HCT116 (cell line): Measurements from ENCODE around the gene MOB3B. TPM values are rescaled to one million over a fixed set of nuclear protein-coding genes. Genes with fewer than 3 reads are reported as not detected.

Source experiments
- ATAC-seq: fragments of 200-7000 bp; cut with Tn5 transposase; 2 replicates; pipeline ENCODE4 v1.9.1; 2020; ENCODE audit warnings: mild to moderate bottlenecking, moderate library complexity
- BruUV-seq: library from RNA; stranded (reverse); fragments of 400-500 nt; replicated peaks from 2 replicates; lab custom pipeline; 2021; lab: Mats Ljungman, UMichigan
- CTCF ChIA-PET: fragments of 300-600 bp; sonication (Branson Sonifier 250); formaldehyde crosslinking; loops from one replicate; lab custom pipeline; 2021; ENCODE audit warnings: antibody characterized with exemption; lab: Charles Lee
- POLR2A ChIA-PET: fragments of 300-600, 350-600 bp; sonication (Branson Sonifier 250); formaldehyde crosslinking; loops from one replicate; lab custom pipeline; 2021; ENCODE audit warnings: antibody characterized with exemption; lab: Charles Lee
- RAD21 ChIA-PET, 2 experiments: fragments of 300-600 bp; sonication (Branson Sonifier 250); formaldehyde crosslinking; loops; one replicate each; lab custom pipeline; 2023; ENCODE audit warnings: low total read pairs in 2 of 2; ENCODE audit not compliant: uncharacterized antibody in 2 of 2, unreplicated experiment in 2 of 2, low non-redundant PET in 1 of 2; lab: Charles Lee
- DNase-seq: peaks from one replicate; pipeline ENCODE4 v3.0.0-alpha.2; 2010; ENCODE audit warnings: low read depth, low spot score
- H2AFZ ChIP-seq: fragments of 200-600 bp; shearing (Covaris generic), sonication (generic); 2 replicates; pipeline ENCODE4 v1.6.1; 2017; ENCODE audit warnings: low read depth, mixed run types, mixed read lengths, antibody characterized with exemption, low read length; ENCODE audit not compliant: poor library complexity, severe bottlenecking
- H3K27ac ChIP-seq: 2 replicates; pipeline ENCODE4 v1.5.1; 2012; ENCODE audit warnings: low read depth, low read length
- H3K27me3 ChIP-seq: fragments of 200-600 bp; sonication (generic); 2 replicates; pipeline ENCODE4 v1.6.1; 2016; ENCODE audit warnings: mixed run types, low read length, mixed read lengths; ENCODE audit not compliant: insufficient read depth
- H3K36me3 ChIP-seq, 2 experiments: fragments of 200-500 bp in 1 of 2; fragments of 200-600 bp in 1 of 2; sonication (Bioruptor generic) in 1 of 2; sonication (generic) in 1 of 2; 2 replicates each; pipeline versions ENCODE4 v1.5.1 to v1.6.1; 2014 to 2016; ENCODE audit warnings: low read length in 2 of 2, inconsistent platforms in 1 of 2, mixed read lengths in 1 of 2, mixed run types in 1 of 2; ENCODE audit not compliant: insufficient read depth in 2 of 2, control insufficient read depth in 1 of 2
- H3K4me1 ChIP-seq, 2 experiments: fragments of 200-600 bp in 1 of 2; sonication (generic) in 1 of 2; 2 replicates each; pipeline versions ENCODE4 v1.5.1 to v1.6.1; 2012 to 2017; ENCODE audit warnings: low read length in 2 of 2, inconsistent platforms in 1 of 2, mild to moderate bottlenecking in 1 of 2, mixed read lengths in 1 of 2, mixed run types in 1 of 2, moderate library complexity in 1 of 2; ENCODE audit not compliant: insufficient read depth in 2 of 2, control insufficient read depth in 1 of 2
- H3K4me2 ChIP-seq: fragments of 200-600 bp; sonication (generic); 2 replicates; pipeline ENCODE4 v1.6.1; 2017; ENCODE audit warnings: mixed run types, low read length, mixed read lengths
- H3K4me3 ChIP-seq, 2 experiments: fragments of 200-600 bp in 1 of 2; sonication (generic) in 1 of 2; replicated peaks in 1 of 2; 2 replicates each; pipeline ENCODE4 v1.5.1; 2011 to 2016; ENCODE audit warnings: low read length in 2 of 2, control low read depth in 1 of 2, low read depth in 1 of 2, mild to moderate bottlenecking in 1 of 2, mixed read lengths in 1 of 2, mixed run types in 1 of 2
- H3K79me2 ChIP-seq: fragments of 200-600 bp; sonication (generic); 2 replicates; pipeline ENCODE4 v1.6.1; 2017; ENCODE audit warnings: mild to moderate bottlenecking, mixed run types, low read length, moderate library complexity, mixed read lengths; ENCODE audit not compliant: insufficient read depth
- H3K9ac ChIP-seq: fragments of 200-600 bp; sonication (generic); 2 replicates; pipeline ENCODE4 v1.6.1; 2016; ENCODE audit warnings: low read length, mixed read lengths
- H3K9me2 ChIP-seq: fragments of 200-600 bp; sonication (generic), shearing (Covaris generic); 2 replicates; pipeline ENCODE4 v1.6.1; 2017; ENCODE audit warnings: mixed run types, mild to moderate bottlenecking, moderate library complexity; ENCODE audit not compliant: insufficient read depth
- H3K9me3 ChIP-seq, 2 experiments: fragments of 200-500 bp in 1 of 2; fragments of 200-600 bp in 1 of 2; sonication (Bioruptor generic) in 1 of 2; sonication (generic) in 1 of 2; 2 replicates each; pipeline ENCODE4 v1.6.1; 2014 to 2017; ENCODE audit warnings: low read length in 2 of 2, mixed read lengths in 2 of 2, inconsistent platforms in 1 of 2, low read depth in 1 of 2, mild to moderate bottlenecking in 1 of 2, mixed run types in 1 of 2, moderate library complexity in 1 of 2; ENCODE audit not compliant: control insufficient read depth in 1 of 2, insufficient read depth in 1 of 2
- H4K20me1 ChIP-seq: fragments of 200-600 bp; sonication (generic), shearing (Covaris generic); 2 replicates; pipeline ENCODE4 v1.6.1; 2017; ENCODE audit warnings: mixed run types, mild to moderate bottlenecking, moderate library complexity; ENCODE audit not compliant: insufficient read depth
- CBX3 ChIP-seq: IDR thresholded peaks from 2 replicates; pipeline ENCODE4 v1.6.1; 2012; ENCODE audit warnings: low read depth
- CEBPB ChIP-seq: IDR thresholded peaks from 2 replicates; pipeline ENCODE4 v1.6.1; 2012; ENCODE audit warnings: low read depth
- EGR1 ChIP-seq: IDR thresholded peaks from 2 replicates; pipeline ENCODE4 v1.6.1; 2012; ENCODE audit warnings: low read depth
- ELF1 ChIP-seq: IDR thresholded peaks from 2 replicates; pipeline ENCODE4 v1.6.1; 2012; ENCODE audit warnings: low read depth, borderline replicate concordance
- EZH2 ChIP-seq: fragments of 200-600 bp; sonication (generic); IDR thresholded peaks from 2 replicates; pipeline ENCODE4 v1.6.1; 2017; ENCODE audit warnings: antibody characterized with exemption, mixed run types
- EZH2phosphoT487 ChIP-seq: fragments of 200-600 bp; IDR thresholded peaks from 2 replicates; pipeline ENCODE4 v1.6.1; 2018; ENCODE audit warnings: antibody characterized with exemption, borderline replicate concordance
- FOSL1 ChIP-seq: IDR thresholded peaks from 2 replicates; pipeline ENCODE4 v1.6.1; 2012; ENCODE audit warnings: low read depth
- JUND ChIP-seq: IDR thresholded peaks from 2 replicates; pipeline ENCODE4 v1.6.1; 2012
- POLR2A ChIP-seq: IDR thresholded peaks from 2 replicates; pipeline ENCODE4 v1.7.0; 2011; ENCODE audit warnings: borderline replicate concordance; ENCODE audit not compliant: insufficient read depth, insufficient read length; ENCODE audit errors: extremely low read depth
- POLR2AphosphoS5 ChIP-seq: IDR thresholded peaks from 2 replicates; pipeline ENCODE4 v1.6.1; 2011; ENCODE audit warnings: mild to moderate bottlenecking, low read depth, low read length, moderate library complexity
- RAD21 ChIP-seq: IDR thresholded peaks from 2 replicates; pipeline ENCODE4 v1.6.1; 2012; ENCODE audit warnings: low read depth, mild to moderate bottlenecking
- SIN3A ChIP-seq: IDR thresholded peaks from 2 replicates; pipeline ENCODE4 v1.6.1; 2012; ENCODE audit warnings: low read depth
- TCF7L2 ChIP-seq: IDR thresholded peaks from 2 replicates; pipeline ENCODE4 v1.7.0; 2011; ENCODE audit warnings: borderline replicate concordance, inconsistent platforms; ENCODE audit not compliant: insufficient read depth, insufficient read length; ENCODE audit errors: extremely low read depth
- YY1 ChIP-seq: IDR thresholded peaks from 2 replicates; pipeline ENCODE4 v1.6.1; 2011; ENCODE audit warnings: low read length, low read depth, moderate library complexity, mild to moderate bottlenecking; ENCODE audit not compliant: insufficient replicate concordance; ENCODE audit errors: extremely low read depth
- ZNF274 ChIP-seq: fragments of 200-500 bp; sonication (Bioruptor generic); IDR thresholded peaks from 2 replicates; pipeline ENCODE4 v1.6.1; 2014; ENCODE audit warnings: mild to moderate bottlenecking, low read depth, low read length, inconsistent platforms
- intact Hi-C: fragments of 100-400 bp; cut with micrococcal nuclease; formaldehyde crosslinking; loops from 2 replicates; pipeline ENCODE4 v1.10.0; 2022
- total RNA-seq: library from RNA; stranded (reverse); gene quantifications from one replicate; pipeline ENCODE4 v1.2.1, GENCODE V29; 2021; ENCODE audit not compliant: unreplicated experiment
- TF ChIP-seq, protein P1 (sequence below), 3 experiments: fragments of 200-600 bp in 1 of 3; sonication (generic) in 1 of 3; IDR thresholded peaks in 2 of 3; conservative IDR thresholded peaks in 1 of 3; 2 replicates each; pipeline ENCODE4 v1.5.1; 2012 to 2017; ENCODE audit warnings: low read depth in 2 of 3, low read length in 2 of 3, antibody characterized with exemption in 1 of 3, borderline replicate concordance in 1 of 3, control low read depth in 1 of 3, mild to moderate bottlenecking in 1 of 3, mixed read lengths in 1 of 3, mixed run types in 1 of 3, moderate library complexity in 1 of 3; ENCODE audit not compliant: insufficient read depth in 1 of 3
- TF ChIP-seq, protein P2 (sequence below): IDR thresholded peaks from 2 replicates; pipeline ENCODE4 v1.6.1; 2012
- TF ChIP-seq, protein P3 (sequence below): IDR thresholded peaks from 2 replicates; pipeline ENCODE4 v1.6.1; 2012; ENCODE audit warnings: low read depth
- TF ChIP-seq, protein P4 (sequence below): IDR thresholded peaks from 2 replicates; pipeline ENCODE4 v1.6.1; 2012

The MOB3B gene
- total RNA-seq, 1 experiment from 2014 or later = 1.2 TPM

DNA sequence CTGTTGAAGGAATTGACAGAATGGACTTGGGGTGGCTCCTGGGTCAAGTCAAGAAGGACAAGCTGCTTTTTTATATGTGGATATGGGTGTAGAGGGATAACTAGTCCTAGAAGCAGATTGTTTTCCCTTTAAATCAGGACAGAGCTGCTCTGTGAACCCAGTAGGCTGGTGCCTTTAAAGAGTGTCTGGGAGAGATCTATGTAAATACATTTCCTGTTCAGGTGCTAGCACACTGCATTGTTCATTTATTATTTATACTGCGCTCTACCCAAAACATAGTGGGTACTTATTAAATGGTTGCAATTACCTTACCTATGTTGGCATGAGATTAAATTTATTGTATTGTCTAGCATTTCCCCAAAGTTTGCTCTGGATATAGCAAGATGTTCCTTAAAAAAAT is 146.1 kb downstream of the MOB3B start:
- intact Hi-C loops = no loop called here
- Histone ChIP-seq H3K4me1 (no peaks in the 10 kb centered on the region), H3K27me3 (peaks cover 43% of the 10 kb centered on the region; the same call in 1 of the 2 replicates), H3K4me2 (no peak overlapping the region), H2AFZ (no peak overlapping the region), H3K36me3 (no peaks in the 10 kb centered on the region), H3K27ac (no peak overlapping the region), H4K20me1 (no peaks in the 10 kb centered on the region), H3K79me2 (no peaks in the 10 kb centered on the region), H3K4me3 (no peak overlapping the region), H3K9ac (no peak overlapping the region), H3K9me3 (no peaks in the 10 kb centered on the region), H3K9me2 (no peaks in the 10 kb centered on the region)
- BruUV-seq = no TSS peak
- ChIA-PET RAD21 (no interaction called here), CTCF (no interaction called here), POLR2A (no interaction called here)
- no peak for DNase-seq
- TF ChIP-seq ELF1 (no peak), EZH2 (no peak), POLR2A (no peak), EZH2phosphoT487 (no peak), POLR2AphosphoS5 (no peak), CBX3 (no peak), EGR1 (no peak), CEBPB (no peak), YY1 (no peak), JUND (no peak), ZNF274 (no peak), SIN3A (no peak), TCF7L2 (no peak), RAD21 (no peak), FOSL1 (no peak)
- TF ChIP-seq, protein P1, sequence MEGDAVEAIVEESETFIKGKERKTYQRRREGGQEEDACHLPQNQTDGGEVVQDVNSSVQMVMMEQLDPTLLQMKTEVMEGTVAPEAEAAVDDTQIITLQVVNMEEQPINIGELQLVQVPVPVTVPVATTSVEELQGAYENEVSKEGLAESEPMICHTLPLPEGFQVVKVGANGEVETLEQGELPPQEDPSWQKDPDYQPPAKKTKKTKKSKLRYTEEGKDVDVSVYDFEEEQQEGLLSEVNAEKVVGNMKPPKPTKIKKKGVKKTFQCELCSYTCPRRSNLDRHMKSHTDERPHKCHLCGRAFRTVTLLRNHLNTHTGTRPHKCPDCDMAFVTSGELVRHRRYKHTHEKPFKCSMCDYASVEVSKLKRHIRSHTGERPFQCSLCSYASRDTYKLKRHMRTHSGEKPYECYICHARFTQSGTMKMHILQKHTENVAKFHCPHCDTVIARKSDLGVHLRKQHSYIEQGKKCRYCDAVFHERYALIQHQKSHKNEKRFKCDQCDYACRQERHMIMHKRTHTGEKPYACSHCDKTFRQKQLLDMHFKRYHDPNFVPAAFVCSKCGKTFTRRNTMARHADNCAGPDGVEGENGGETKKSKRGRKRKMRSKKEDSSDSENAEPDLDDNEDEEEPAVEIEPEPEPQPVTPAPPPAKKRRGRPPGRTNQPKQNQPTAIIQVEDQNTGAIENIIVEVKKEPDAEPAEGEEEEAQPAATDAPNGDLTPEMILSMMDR (IDR thresholded peaks at IDR 0.05 in 2 of 3, conservative IDR thresholded peaks at IDR 0.05 in 1 of 3; ENCODE audit: borderline replicate concordance in 1 of 3, insufficient read depth in 1 of 3, low read depth in 2 of 3, low read length in 2 of 3) = no peak
- TF ChIP-seq, protein P2, sequence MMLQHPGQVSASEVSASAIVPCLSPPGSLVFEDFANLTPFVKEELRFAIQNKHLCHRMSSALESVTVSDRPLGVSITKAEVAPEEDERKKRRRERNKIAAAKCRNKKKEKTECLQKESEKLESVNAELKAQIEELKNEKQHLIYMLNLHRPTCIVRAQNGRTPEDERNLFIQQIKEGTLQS = no peak
- TF ChIP-seq, protein P3, sequence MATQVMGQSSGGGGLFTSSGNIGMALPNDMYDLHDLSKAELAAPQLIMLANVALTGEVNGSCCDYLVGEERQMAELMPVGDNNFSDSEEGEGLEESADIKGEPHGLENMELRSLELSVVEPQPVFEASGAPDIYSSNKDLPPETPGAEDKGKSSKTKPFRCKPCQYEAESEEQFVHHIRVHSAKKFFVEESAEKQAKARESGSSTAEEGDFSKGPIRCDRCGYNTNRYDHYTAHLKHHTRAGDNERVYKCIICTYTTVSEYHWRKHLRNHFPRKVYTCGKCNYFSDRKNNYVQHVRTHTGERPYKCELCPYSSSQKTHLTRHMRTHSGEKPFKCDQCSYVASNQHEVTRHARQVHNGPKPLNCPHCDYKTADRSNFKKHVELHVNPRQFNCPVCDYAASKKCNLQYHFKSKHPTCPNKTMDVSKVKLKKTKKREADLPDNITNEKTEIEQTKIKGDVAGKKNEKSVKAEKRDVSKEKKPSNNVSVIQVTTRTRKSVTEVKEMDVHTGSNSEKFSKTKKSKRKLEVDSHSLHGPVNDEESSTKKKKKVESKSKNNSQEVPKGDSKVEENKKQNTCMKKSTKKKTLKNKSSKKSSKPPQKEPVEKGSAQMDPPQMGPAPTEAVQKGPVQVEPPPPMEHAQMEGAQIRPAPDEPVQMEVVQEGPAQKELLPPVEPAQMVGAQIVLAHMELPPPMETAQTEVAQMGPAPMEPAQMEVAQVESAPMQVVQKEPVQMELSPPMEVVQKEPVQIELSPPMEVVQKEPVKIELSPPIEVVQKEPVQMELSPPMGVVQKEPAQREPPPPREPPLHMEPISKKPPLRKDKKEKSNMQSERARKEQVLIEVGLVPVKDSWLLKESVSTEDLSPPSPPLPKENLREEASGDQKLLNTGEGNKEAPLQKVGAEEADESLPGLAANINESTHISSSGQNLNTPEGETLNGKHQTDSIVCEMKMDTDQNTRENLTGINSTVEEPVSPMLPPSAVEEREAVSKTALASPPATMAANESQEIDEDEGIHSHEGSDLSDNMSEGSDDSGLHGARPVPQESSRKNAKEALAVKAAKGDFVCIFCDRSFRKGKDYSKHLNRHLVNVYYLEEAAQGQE = no peak
- TF ChIP-seq, protein P4, sequence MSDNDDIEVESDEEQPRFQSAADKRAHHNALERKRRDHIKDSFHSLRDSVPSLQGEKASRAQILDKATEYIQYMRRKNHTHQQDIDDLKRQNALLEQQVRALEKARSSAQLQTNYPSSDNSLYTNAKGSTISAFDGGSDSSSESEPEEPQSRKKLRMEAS = no peak
- no peak for ATAC-seq
